Fibroblast of lung (primary cell): Measurements from ENCODE around the gene GNAL. TPM values are rescaled to one million over a fixed set of nuclear protein-coding genes. Genes with fewer than 3 reads are reported as not detected.

Experiments used
- DNase-seq, 2 donors: peaks; one replicate each; pipeline versions ENCODE4 v3.0.0 to v3.0.0-alpha.2; 2010; ENCODE audit warnings: low read depth in 2 of 2
- H2AFZ ChIP-seq: 2 replicates; pipeline ENCODE4 v1.5.1; 2012; ENCODE audit warnings: low read length, control low read depth, inconsistent platforms
- H3K27ac ChIP-seq: 2 replicates; pipeline ENCODE4 v1.5.1; 2011; ENCODE audit warnings: low read length, control low read depth; ENCODE audit not compliant: insufficient read depth
- H3K27me3 ChIP-seq: 2 replicates; pipeline ENCODE4 v1.5.1; 2011; ENCODE audit warnings: mild to moderate bottlenecking, low read length; ENCODE audit not compliant: control insufficient read depth, insufficient read depth
- H3K36me3 ChIP-seq: 2 replicates; pipeline ENCODE4 v1.5.1; 2011; ENCODE audit warnings: low read length; ENCODE audit not compliant: control insufficient read depth, insufficient read depth
- H3K4me1 ChIP-seq: 2 replicates; pipeline ENCODE4 v1.5.1; 2011; ENCODE audit warnings: low read length; ENCODE audit not compliant: control insufficient read depth, insufficient read depth; ENCODE audit errors: extremely low read depth
- H3K4me2 ChIP-seq: 2 replicates; pipeline ENCODE4 v1.5.1; 2011; ENCODE audit warnings: low read length, control low read depth; ENCODE audit not compliant: insufficient read depth; ENCODE audit errors: extremely low read depth
- H3K4me3 ChIP-seq, 4 experiments: fragments of 200-600 bp in 1 of 4; sonication (generic) in 1 of 4; replicated peaks in 1 of 4; 2 replicates each; pipeline ENCODE4 v1.5.1; 2011 to 2016; ENCODE audit warnings: low read length in 4 of 4, low read depth in 3 of 4, mild to moderate bottlenecking in 3 of 4, control low read depth in 2 of 4, inconsistent platforms in 1 of 4, mixed read lengths in 1 of 4; ENCODE audit not compliant: insufficient read depth in 1 of 4; ENCODE audit errors: control extremely low read depth in 1 of 4
- H3K79me2 ChIP-seq: 2 replicates; pipeline ENCODE4 v1.5.1; 2012; ENCODE audit warnings: mild to moderate bottlenecking, low read length, inconsistent platforms; ENCODE audit not compliant: control insufficient read depth, insufficient read depth
- H3K9ac ChIP-seq: 2 replicates; pipeline ENCODE4 v1.5.1; 2011; ENCODE audit warnings: mild to moderate bottlenecking, low read length, control low read depth; ENCODE audit not compliant: insufficient read depth
- H3K9me3 ChIP-seq: 2 replicates; pipeline ENCODE4 v1.5.1; 2012; ENCODE audit warnings: low read depth, low read length; ENCODE audit not compliant: control insufficient read depth, insufficient read depth
- H4K20me1 ChIP-seq: 2 replicates; pipeline ENCODE4 v1.5.1; 2011; ENCODE audit warnings: low read length; ENCODE audit not compliant: control insufficient read depth, insufficient read depth; ENCODE audit errors: extremely low read depth
- EZH2 ChIP-seq: IDR thresholded peaks from 2 replicates; pipeline ENCODE4 v1.5.1; 2012; ENCODE audit warnings: low read length, control low read depth, mild to moderate bottlenecking; ENCODE audit errors: missing control alignments
- polyA plus RNA-seq, 2 donors: library from polyadenylated mRNA; depleted of rRNA in 1 of 2; stranded (reverse) in 1 of 2; unstranded in 1 of 2; fragments of >200 nt; gene quantifications; 2 replicates each; pipeline ENCODE4 v1.2.1, GENCODE V29; 2011 to 2012; ENCODE audit warnings: missing spikeins in 1 of 2
- total RNA-seq: library from RNA; depleted of rRNA; stranded (reverse); fragments of >200 nt; gene quantifications from 2 replicates; pipeline ENCODE4 v1.2.1, GENCODE V29; 2014
- TF ChIP-seq, protein P1 (sequence below), 2 donors: IDR thresholded peaks in 1 of 2; conservative IDR thresholded peaks in 1 of 2; 1 replicate in 1 of 2; 2 replicates in 1 of 2; pipeline ENCODE4 v1.5.1; 2011 to 2012; ENCODE audit warnings: low read length in 2 of 2, control low read depth in 1 of 2, inconsistent platforms in 1 of 2, low read depth in 1 of 2, mild to moderate bottlenecking in 1 of 2

The GNAL gene
- total and polyA plus RNA-seq, 2 donors (not counting 1 experiment from before 2014, with no cell fraction given), result 0.05 to 0.50 TPM

DNA sequence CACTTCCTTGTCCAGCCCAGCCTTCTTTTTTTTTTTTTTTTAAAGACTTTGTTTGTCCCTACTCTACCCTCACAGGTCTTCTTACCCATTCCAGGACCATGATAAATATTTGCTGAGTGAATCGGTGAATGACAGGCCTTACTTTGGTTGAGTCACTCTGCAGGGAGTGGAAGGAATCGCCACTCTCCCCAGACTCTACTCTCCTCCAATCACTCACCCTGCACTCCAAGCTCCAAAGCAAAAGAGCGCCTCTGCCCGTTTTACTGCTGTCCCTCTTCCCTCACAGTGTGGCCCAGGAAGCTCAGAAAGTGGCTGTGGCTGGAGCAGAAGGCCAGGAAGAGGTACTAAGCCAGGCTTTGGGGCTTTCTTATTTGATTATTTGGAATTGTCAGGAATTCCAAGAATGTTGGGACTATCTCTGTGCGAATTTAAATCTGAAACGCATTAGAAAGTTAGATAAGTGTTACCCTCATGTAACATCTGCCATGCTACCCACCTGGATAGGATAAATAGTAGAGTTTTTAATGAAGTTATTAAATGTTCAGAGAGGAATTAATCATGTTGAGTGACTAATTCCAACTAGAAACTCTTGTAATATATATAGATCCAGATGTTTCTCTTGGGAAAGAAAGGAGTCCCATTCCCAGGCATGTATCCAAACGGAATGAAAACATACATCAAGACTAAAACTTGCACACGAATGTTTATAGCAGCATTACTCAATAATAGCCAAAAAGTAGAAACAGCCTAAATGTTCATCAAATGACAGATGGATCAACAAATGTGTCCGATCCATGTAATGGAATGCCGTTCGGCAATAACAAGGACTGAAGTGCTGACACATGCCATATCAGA lies 119.2 kb downstream of the GNAL start:
- Histone ChIP-seq H3K27ac (no peak overlapping the region), H2AFZ (no peak overlapping the region), H3K4me2 (no peak overlapping the region)

GRCh38 chr18:11809895-11810294 lies 120.8 kb downstream of the GNAL start:
- no peaks in the 10 kb centered on the region for H3K4me1 ChIP-seq
- TF ChIP-seq, protein P1, sequence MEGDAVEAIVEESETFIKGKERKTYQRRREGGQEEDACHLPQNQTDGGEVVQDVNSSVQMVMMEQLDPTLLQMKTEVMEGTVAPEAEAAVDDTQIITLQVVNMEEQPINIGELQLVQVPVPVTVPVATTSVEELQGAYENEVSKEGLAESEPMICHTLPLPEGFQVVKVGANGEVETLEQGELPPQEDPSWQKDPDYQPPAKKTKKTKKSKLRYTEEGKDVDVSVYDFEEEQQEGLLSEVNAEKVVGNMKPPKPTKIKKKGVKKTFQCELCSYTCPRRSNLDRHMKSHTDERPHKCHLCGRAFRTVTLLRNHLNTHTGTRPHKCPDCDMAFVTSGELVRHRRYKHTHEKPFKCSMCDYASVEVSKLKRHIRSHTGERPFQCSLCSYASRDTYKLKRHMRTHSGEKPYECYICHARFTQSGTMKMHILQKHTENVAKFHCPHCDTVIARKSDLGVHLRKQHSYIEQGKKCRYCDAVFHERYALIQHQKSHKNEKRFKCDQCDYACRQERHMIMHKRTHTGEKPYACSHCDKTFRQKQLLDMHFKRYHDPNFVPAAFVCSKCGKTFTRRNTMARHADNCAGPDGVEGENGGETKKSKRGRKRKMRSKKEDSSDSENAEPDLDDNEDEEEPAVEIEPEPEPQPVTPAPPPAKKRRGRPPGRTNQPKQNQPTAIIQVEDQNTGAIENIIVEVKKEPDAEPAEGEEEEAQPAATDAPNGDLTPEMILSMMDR (conservative IDR thresholded peaks at IDR 0.05 in 1 of 2, IDR thresholded peaks at IDR 0.05 in 1 of 2; ENCODE audit: low read depth in 1 of 2, low read length in 2 of 2), result no peak
- no peak for TF ChIP-seq EZH2
- no peak overlapping the region for H3K4me3 ChIP-seq
- H3K9ac ChIP-seq, result no peak overlapping the region
- no peaks in the 10 kb centered on the region for H3K36me3 ChIP-seq
- H3K4me2 ChIP-seq, result no peak overlapping the region
- H3K27ac ChIP-seq, result no peak overlapping the region
- H3K9me3 ChIP-seq, result no peaks in the 10 kb centered on the region
- H3K27me3 ChIP-seq, result no peaks in the 10 kb centered on the region
- H2AFZ ChIP-seq, result no peak overlapping the region
- H3K79me2 ChIP-seq, result no peaks in the 10 kb centered on the region
- no peaks in the 10 kb centered on the region for H4K20me1 ChIP-seq
- no peak for DNase-seq

More for the DNA sequence above, 119.2 kb downstream of the GNAL start:
- Histone ChIP-seq H3K79me2 (no peaks in the 10 kb centered on the region), H3K9ac (no peak overlapping the region), H4K20me1 (no peaks in the 10 kb centered on the region), H3K36me3 (no peaks in the 10 kb centered on the region), H3K27me3 (no peaks in the 10 kb centered on the region), H3K9me3 (no peaks in the 10 kb centered on the region), H3K4me1 (no peaks in the 10 kb centered on the region), H3K4me3 (no peak overlapping the region)
- TF ChIP-seq, protein P1 (conservative IDR thresholded peaks at IDR 0.05 in 1 of 2, IDR thresholded peaks at IDR 0.05 in 1 of 2; ENCODE audit: low read depth in 1 of 2, low read length in 2 of 2), result no peak
- TF ChIP-seq EZH2, result no peak
- DNase-seq, result peak; percentile 64 to 84

DNA sequence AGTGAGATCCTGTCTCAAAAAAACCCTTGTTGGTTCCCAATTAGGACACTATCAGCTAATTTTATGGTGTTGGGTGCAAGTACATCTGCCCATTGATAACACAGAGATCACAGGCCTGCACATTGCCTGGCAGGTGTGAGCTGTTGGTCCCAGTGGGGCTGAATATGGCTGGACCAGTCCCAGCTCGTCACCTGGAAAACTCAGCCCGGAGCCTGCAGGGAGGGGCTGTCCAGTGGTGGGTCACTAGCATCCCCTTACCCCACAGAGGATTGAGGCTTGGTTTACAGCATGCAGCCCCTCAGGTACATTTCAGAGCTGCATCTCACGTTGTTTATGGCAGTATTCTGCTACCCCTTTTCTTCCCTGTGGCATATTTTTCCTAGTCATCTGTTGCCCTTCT lies 121.3 kb downstream of the GNAL start:
- Histone ChIP-seq H3K4me3 (no peak overlapping the region), H3K36me3 (no peaks in the 10 kb centered on the region), H3K27me3 (no peaks in the 10 kb centered on the region), H3K4me2 (no peak overlapping the region), H3K9ac (no peak overlapping the region), H3K9me3 (no peaks in the 10 kb centered on the region), H3K27ac (no peak overlapping the region), H3K4me1 (no peaks in the 10 kb centered on the region), H3K79me2 (no peaks in the 10 kb centered on the region), H4K20me1 (no peaks in the 10 kb centered on the region), H2AFZ (no peak overlapping the region)
- TF ChIP-seq, protein P1 (conservative IDR thresholded peaks at IDR 0.05 in 1 of 2, IDR thresholded peaks at IDR 0.05 in 1 of 2; ENCODE audit: low read depth in 1 of 2, low read length in 2 of 2), result no peak
- TF ChIP-seq EZH2, result no peak
- DNase-seq, result no peak
